Glomerular visceral epithelial cell (primary cell): ENCODE results near the gene SLC8A1.

Experiments
- DNase-seq: peaks from one replicate; pipeline ENCODE4 v3.0.0-alpha.2; 2016; ENCODE audit errors: extremely low spot score

Gene SLC8A1

DNA sequence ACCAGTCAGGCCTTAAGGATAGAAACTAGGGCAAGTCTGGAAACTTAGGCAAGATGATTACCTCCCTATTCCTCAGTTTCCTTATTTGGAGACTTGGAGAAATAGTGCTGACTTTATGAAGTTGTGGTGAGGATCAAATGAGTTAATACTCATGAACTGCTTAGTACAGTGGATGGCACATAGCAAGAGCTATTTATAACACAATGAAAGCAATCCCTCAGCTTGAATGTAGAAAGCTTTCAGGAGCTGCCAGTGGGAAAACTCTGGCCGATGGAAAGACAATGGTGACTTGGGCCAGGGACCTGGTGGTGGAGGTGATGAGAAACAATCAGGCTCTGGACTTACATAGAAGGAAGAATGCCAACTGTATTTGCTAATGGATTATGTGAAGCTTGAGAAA, 403.4 kb downstream of the SLC8A1 start:
- DNase-seq: no peak

DNA sequence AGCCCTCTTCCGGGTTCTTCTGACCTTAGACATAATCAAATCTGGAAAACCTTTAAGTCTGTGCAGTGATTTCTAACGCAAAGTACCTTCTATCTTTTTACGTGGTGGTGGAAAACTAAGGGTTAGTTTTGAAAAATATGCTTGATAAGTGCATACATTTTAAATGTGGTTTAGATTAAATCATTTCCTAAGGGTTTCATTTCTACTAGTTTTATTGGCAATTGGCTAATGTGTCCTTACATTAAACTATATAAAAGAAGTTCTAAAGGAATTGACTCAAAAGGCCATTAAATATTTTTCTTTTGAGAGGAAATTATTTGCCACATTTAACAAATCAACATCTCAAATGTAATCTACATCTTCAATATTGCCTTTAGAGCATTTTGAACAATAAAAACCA, 404.5 kb downstream of the SLC8A1 start:
- no peak for DNase-seq
